Memory B cell (primary cell): ENCODE data around the gene ERCC6L.
A peak's percentile ranks its signal among the peaks of the same experiment; 100 is the strongest.
"Not testable (repeated sequence)": the region's sequence is repeated elsewhere in the genome, so short reads cannot be mapped to it uniquely, and the experiment has no call there.

Experiments used
- ATAC-seq: fragments of 150-1000 bp; cut with Tn5 transposase; 2 replicates; pipeline ENCODE4 v1.10.0; 2021; ENCODE audit warnings: low read depth, mild to moderate bottlenecking, moderate library complexity
- DNase-seq, 2 donors: peaks; one replicate each; pipeline ENCODE4 v3.0.0; 2022; ENCODE audit warnings: low spot score in 2 of 2
- H3K27ac Mint-ChIP-seq: one replicate; pipeline ENCODE4 v1.8.0; 2022; ENCODE audit warnings: mild to moderate bottlenecking, moderate library complexity, mixed read lengths
- H3K27me3 Mint-ChIP-seq: one replicate; pipeline ENCODE4 v1.8.0; 2022; ENCODE audit warnings: mixed read lengths
- H3K36me3 Mint-ChIP-seq: one replicate; pipeline ENCODE4 v1.8.0; 2022; ENCODE audit warnings: mild to moderate bottlenecking, mixed read lengths
- H3K4me1 Mint-ChIP-seq: one replicate; pipeline ENCODE4 v1.8.0; 2022; ENCODE audit warnings: mixed read lengths
- H3K4me3 Mint-ChIP-seq: one replicate; pipeline ENCODE4 v1.8.0; 2022; ENCODE audit warnings: mild to moderate bottlenecking, moderate library complexity, mixed read lengths
- H3K9me3 Mint-ChIP-seq: one replicate; pipeline ENCODE4 v1.8.0; 2022; ENCODE audit warnings: mixed read lengths

The ERCC6L gene

DNA sequence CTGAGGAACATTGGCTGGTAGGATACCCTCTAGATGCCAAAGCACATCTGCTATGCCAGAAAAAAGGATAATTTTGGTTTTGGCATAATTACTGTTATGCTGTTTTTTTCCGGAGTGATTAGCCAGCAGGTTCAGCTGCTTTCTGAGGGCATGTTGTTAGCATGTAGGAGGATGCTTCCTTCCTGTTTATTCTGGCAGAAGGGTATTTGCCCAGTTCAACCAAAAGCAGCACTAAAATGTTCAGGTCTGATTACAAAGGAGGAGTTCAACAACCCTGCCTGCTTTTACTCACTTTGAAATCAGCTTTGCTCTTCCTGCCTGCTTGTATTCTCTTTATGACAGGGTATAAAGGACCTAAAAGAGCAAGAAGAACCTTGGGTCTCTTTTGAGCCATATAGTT is 21.9 kb downstream of the ERCC6L start:
- no peak overlapping the region for H3K27ac Mint-ChIP-seq
- no peak overlapping the region for H3K4me3 Mint-ChIP-seq
- ATAC-seq (no peak), DNase-seq (no peak)
- no peaks in the 10 kb centered on the region for H3K4me1 Mint-ChIP-seq
- peaks cover 8% of the 10 kb centered on the region for H3K36me3 Mint-ChIP-seq
- no peaks in the 10 kb centered on the region for H3K9me3 Mint-ChIP-seq
- H3K27me3 Mint-ChIP-seq = no peaks in the 10 kb centered on the region

DNA sequence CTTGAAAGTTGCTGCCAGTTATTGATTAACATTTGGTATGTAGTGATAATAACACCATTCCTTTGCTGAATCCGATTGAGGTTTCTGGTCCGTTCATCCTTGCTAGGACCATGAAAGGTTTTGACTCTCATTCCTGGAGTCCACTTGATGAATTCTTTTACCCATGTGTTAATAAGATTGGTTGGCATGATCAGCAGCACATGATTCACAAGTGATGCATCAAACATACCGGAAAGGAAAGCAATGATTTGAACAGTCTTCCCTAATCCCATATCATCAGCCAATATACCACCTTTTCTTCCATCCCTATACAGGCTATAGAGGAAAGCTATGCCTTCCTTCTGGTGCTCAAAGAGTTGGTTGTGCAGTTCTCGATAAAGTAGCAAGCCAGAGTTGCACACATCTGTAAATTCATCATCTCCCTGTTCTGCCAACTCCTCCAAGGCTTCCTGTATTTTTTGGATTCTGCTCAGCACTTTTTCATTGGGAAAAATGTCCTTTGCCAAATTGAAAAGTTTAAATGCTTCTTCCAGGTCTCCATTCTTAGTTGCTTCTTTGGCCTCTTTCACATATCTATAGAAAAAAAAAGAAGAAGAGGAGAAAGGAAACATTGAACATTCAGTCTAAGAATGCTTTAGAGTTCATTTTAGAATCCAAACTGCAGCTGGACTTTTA is 30.6 kb downstream of the ERCC6L start:
- H3K9me3 Mint-ChIP-seq = no peaks in the 10 kb centered on the region
- H3K36me3 Mint-ChIP-seq = peaks cover 9% of the 10 kb centered on the region
- no peak for DNase-seq
- H3K27ac Mint-ChIP-seq = no peak overlapping the region
- no peaks in the 10 kb centered on the region for H3K27me3 Mint-ChIP-seq
- no peak for ATAC-seq
- no peak overlapping the region for H3K4me3 Mint-ChIP-seq
- H3K4me1 Mint-ChIP-seq = no peaks in the 10 kb centered on the region

DNA sequence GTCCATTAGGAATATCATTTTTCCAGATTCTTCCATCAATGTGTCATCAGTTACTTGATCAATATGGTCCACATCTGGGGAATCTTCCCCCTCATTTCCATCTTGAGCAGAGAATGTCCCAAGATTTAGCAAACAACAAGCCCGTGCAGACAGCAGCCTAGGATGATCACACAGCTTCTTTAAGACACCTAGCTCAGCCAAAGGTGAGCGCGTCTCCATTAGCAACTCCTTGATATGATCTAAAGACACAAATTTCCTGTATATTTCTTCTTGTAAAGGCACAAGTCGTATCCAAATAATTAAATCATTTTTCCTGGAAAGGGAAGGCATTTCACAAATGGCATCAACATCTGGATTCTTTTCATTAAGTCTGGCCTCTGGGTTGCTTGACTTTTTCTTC is 31.5 kb downstream of the ERCC6L start:
- no peak overlapping the region for H3K4me3 Mint-ChIP-seq
- no peak for ATAC-seq
- no peak for DNase-seq
- no peaks in the 10 kb centered on the region for H3K9me3 Mint-ChIP-seq
- H3K27ac Mint-ChIP-seq = no peak overlapping the region
- H3K4me1 Mint-ChIP-seq = no peaks in the 10 kb centered on the region
- peaks cover 9% of the 10 kb centered on the region for H3K36me3 Mint-ChIP-seq
- no peaks in the 10 kb centered on the region for H3K27me3 Mint-ChIP-seq

DNA sequence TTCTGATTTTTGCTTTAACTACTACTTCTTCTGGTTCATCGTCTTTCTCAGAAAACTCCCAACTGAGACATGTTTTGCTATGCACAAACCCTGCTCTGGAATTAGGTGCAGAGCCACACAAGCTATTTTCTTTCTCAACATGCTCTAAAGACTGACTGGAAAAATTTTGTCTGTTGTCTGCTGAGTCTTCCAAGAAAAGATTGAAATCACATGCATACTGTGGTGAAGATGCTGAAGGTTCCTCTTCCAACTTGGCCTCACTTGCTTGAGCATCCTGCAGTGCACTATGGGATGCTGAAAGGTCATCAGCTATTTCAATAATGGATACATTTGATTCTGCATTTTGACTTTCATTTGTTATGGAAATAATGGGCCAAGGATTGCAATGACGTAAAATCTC is 33.1 kb downstream of the ERCC6L start:
- no peak overlapping the region for H3K4me3 Mint-ChIP-seq
- ATAC-seq = no peak
- no peaks in the 10 kb centered on the region for H3K9me3 Mint-ChIP-seq
- no peak for DNase-seq
- no peaks in the 10 kb centered on the region for H3K27me3 Mint-ChIP-seq
- H3K27ac Mint-ChIP-seq = no peak overlapping the region
- peaks cover 9% of the 10 kb centered on the region for H3K36me3 Mint-ChIP-seq
- no peaks in the 10 kb centered on the region for H3K4me1 Mint-ChIP-seq

DNA sequence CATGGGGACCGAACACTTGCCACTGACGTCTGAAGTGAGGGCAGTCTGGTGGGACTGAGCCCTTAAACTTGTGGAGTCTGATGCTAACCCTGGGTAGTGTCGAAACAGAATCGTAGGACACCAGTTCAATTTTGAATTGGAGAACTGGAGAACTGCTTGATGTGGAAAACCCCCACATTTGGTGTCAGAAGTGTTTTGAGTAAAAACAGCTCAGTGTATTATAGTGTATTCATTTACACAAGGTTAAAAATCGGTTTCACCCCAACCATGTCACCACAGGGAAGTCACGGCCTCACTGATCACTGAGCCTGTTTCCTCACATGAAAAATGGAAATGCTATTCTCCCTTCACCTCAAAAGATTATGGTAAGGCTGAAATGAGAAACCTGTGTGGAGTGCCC is 35.4 kb downstream of the ERCC6L start:
- ATAC-seq = no peak
- H3K27ac Mint-ChIP-seq = no peak overlapping the region

DNA sequence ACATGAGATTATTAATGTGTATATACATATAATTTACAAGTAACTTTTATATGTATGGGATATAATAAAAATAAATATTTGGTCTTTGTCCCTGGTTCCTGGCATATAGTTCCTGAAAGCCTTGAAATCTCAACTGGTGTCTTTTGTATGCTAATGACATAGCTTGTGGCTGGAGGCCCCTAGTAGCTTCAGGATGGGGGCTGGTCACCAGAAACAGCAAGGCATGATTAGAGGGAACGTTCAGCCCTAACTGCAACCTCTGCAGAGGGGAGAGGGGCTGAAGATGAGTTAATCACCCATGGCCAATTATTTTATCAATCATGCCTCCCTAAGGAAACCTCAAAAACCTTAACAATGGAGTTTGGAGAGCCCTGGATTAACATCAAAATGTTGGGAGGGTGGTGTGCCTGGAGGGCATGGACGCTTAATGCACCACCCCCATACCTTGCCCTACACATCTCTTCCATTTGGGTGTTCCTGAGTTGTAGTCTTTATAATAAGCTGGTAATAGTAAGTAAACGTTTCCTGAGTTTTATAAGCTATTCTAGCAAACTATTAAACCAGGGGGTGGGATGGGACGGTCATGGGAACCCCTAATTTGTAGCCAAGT is 35.9 kb downstream of the ERCC6L start:
- Mint-ChIP-seq H3K27me3 (no peaks in the 10 kb centered on the region), H3K4me1 (no peaks in the 10 kb centered on the region), H3K9me3 (no peaks in the 10 kb centered on the region), H3K4me3 (no peak overlapping the region), H3K27ac (no peak overlapping the region), H3K36me3 (peaks cover 8% of the 10 kb centered on the region)
- ATAC-seq = no peak
- DNase-seq = no peak

More for the DNA sequence above, 35.4 kb downstream of the ERCC6L start:
- Mint-ChIP-seq H3K4me3 (no peak overlapping the region), H3K36me3 (peaks cover 8% of the 10 kb centered on the region), H3K27me3 (no peaks in the 10 kb centered on the region), H3K9me3 (no peaks in the 10 kb centered on the region), H3K4me1 (no peaks in the 10 kb centered on the region)
- DNase-seq = no peak

DNA sequence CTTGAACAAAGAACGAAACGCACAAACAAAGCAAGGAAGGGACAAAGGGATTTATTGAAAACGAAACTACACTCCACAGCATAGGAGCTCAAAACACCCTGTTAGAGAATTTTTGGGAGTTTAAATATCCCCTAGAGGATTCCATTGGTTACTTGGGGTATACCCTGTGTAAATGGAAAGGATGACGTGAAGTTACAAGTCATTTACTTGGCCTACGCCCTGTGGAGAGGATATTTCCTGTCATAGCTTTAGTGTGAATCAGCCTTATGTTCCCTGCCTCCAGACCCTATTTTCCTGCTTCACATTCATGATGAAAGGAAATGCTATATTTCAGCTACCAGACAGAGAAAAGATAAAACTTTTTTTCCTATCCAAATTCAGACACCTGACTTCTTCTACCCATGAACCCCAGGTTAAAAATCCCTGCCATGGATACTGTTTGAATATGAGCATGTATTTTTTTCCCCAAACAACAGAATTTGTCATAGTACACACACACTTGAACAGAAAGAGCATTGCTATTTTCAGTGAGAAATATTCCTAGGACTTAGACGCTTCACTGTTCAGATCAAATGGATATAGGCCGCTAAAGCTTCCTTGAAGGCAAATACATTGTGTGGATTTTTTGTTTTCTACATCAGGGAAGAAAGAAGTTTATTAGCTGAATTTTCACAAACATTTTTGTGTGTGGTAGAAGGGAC is 36.8 kb downstream of the ERCC6L start:
- DNase-seq (no peak), ATAC-seq (no peak)
- Mint-ChIP-seq H3K27ac (no peak overlapping the region), H3K4me3 (no peak overlapping the region), H3K4me1 (no peaks in the 10 kb centered on the region), H3K27me3 (no peaks in the 10 kb centered on the region), H3K9me3 (no peaks in the 10 kb centered on the region), H3K36me3 (peaks cover 8% of the 10 kb centered on the region)

DNA sequence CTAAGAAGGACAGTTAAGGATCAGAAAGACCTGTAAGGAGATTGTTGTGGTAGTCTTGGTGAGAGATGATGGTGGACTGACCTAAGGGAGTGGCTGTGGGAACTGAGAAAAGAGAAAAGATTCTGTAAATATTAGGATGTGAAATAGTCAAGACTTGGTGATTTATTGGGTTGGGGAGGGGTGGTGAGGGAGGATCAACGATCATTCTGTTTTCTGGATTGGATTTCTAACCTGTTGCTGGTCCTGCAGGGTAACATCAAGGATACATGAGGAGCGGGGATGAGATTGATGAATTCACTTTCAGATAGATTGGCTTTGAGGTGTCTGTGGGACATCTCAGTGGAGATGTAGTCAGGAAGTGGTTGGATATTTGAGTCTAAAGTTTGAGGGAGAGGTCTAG is 55.9 kb downstream of the ERCC6L start:
- Mint-ChIP-seq H3K9me3 (no peaks in the 10 kb centered on the region), H3K27me3 (no peaks in the 10 kb centered on the region), H3K4me1 (peaks cover 2% of the 10 kb centered on the region), H3K36me3 (peaks cover 4% of the 10 kb centered on the region), H3K27ac (no peak overlapping the region), H3K4me3 (no peak overlapping the region)
- DNase-seq (no peak), ATAC-seq (no peak)

DNA sequence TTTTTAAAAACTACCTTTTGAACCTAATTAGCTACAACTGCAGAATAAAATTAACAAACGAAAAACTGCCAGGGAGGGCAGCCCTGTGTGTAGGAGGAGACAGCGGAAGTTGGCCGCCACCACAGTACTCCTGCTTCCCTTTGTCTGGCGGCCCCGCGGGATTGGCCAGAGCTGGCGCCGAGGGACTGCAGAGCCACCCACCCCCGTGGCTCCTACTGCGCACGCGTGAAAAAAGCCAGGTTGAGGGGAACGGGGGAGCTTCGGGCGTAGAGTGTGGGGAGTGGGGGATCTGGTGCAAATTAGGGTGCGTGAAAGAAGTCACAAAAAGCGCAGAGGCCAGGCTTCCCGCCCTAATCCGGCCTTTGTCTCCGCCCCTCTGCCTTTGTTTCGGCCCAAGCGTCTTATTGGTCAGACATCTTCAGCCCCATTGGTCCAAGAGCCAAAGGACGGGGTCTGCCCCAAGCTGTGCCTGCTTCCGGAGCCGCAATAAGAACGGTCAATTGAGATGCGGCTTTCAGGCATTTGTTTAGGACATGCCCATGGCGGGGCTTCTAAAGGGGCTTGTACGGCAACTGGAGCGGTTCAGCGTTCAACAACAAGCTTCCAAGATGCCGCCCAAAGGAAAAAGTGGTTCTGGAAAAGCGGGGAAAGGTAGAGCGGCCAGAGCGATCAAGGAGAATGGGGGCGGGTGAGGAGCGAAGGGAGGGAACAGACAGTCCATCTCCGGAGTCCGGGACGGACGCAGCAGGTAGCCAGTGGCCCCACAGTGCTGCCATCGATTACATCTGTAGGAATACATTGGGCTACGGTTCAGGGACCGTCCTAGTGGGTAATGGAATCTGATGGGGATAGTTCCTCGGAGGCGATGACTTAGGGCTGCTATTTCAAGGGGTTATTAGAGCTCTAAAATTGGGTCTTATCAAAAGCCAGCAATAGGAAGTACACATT is 57.4 kb downstream of the ERCC6L start, which contains the start of gene PIN4:
Gene PIN4 (plus strand): TSS at position 580 of the 948 bp plus-strand sequence. CDS start 29 bp downstream, at position 609.
- no peak within 1 kb of the TSS for H3K27ac Mint-ChIP-seq

DNA sequence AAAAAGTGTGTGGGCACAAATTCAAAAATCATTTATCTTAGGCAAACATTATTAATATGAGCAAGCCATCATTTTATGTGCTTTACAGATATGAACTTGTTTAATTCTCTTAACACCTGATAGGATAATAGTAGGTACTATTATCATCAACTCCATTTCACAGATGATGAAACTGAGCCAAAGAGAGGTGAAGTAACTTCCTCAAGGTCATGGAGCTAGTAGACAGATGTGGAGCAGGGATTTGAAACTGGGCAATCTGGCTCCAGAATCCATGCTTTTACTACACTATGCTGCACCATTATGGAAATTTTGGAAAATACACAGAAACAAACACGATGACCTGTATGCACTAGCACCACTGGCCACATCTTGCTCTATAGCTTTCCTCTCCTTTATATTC is 58.3 kb downstream of the ERCC6L start:
- peak overlapping the region; percentile 17 for H3K4me3 Mint-ChIP-seq
- H3K9me3 Mint-ChIP-seq = no peaks in the 10 kb centered on the region
- no peak overlapping the region for H3K27ac Mint-ChIP-seq
- peaks cover 2% of the 10 kb centered on the region for H3K4me1 Mint-ChIP-seq
- H3K36me3 Mint-ChIP-seq = no peaks in the 10 kb centered on the region
- no peaks in the 10 kb centered on the region for H3K27me3 Mint-ChIP-seq
- DNase-seq (no peak), ATAC-seq (no peak)

More for the DNA sequence above, 57.4 kb downstream of the ERCC6L start, which contains the start of gene PIN4:
- peak; percentile 91 for ATAC-seq
- no peaks in the 10 kb centered on the region for H3K36me3 Mint-ChIP-seq
- DNase-seq = peak; percentile 67 to 76
- H3K9me3 Mint-ChIP-seq = no peaks in the 10 kb centered on the region
- H3K27me3 Mint-ChIP-seq = no peaks in the 10 kb centered on the region
- no peak within 1 kb of the TSS for H3K4me3 Mint-ChIP-seq
- H3K4me1 Mint-ChIP-seq = peaks cover 2% of the 10 kb centered on the region

DNA sequence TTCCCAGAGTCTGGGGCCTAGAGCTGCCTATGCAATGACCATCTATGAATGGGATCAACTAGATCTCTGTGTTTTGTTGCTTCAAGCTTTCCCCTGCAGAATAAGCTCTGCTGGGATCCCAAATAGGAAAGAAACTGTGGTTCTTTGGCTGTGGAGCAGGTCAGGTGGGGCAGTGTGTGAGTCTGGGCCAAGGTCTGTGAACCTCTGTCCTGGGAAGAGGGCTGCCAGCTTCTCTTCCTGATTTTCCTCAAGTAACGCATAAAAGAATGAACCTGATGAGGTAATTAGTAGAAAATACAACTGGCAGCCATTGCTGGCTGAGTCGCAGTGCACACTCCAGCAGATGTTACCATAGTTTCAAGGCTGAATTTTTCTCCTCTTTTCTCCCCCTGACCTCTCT is 61.8 kb downstream of the ERCC6L start:
- H3K27ac Mint-ChIP-seq = no peak overlapping the region

DNA sequence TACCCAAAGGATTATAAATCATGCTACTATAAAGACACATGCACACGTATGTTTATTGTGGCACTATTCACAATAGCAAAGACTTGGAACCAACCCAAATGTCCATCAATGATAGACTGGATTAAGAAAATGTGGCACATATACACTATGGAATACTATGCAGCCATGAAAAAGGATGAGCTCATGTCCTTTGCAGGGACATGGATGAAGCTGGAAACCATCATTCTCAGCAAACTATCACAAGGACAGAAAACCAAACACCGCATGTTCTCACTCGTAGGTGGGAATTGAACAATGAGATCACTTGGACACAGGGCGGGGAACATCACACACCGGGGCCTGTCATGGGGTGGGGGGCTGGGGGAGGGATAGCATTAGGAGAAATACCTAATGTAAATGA is 62.5 kb downstream of the ERCC6L start:
- not testable (repeated sequence) for H3K4me1 Mint-ChIP-seq, H3K9me3 Mint-ChIP-seq, DNase-seq, H3K27me3 Mint-ChIP-seq, H3K27ac Mint-ChIP-seq, H3K36me3 Mint-ChIP-seq, H3K4me3 Mint-ChIP-seq, ATAC-seq

More for the DNA sequence above, 61.8 kb downstream of the ERCC6L start:
- Mint-ChIP-seq H3K4me3 (no peak overlapping the region), H3K36me3 (no peaks in the 10 kb centered on the region), H3K9me3 (no peaks in the 10 kb centered on the region), H3K4me1 (no peaks in the 10 kb centered on the region), H3K27me3 (no peaks in the 10 kb centered on the region)
- no peak for DNase-seq
- ATAC-seq = no peak

DNA sequence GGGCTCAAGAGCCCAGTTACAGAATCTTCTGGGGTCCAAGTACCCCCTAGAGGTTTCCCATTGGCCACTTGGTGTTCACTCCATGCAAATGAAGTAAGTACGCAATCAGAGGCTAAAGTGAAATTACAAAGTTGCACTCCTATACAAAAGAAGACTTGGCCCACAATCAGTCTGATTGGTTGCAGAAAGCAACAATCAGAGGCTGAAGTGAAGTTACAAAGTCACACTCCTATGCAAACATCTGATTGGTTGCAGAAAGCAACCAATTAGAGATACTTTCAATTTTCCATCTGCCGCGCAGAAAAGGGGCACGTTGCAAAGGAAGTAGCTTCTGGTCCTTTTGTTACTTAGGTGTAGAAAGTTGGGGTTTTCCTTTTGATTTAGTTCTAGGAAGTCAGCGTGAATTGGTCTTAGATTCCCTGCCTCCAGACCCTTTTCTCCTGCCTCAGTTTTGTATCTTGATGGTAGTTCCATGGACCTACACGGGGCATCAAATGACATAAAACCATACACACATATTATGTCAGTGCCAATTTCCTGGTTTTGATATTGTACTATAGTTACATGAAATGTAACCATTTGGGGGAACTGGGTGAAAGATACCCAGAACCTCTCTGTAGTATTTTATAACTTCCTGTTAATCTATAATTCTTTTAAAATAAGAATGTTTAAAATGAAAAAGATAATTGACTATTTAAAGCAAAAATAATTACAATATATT is 69.7 kb downstream of the ERCC6L start:
- H3K4me1 Mint-ChIP-seq = no peaks in the 10 kb centered on the region
- no peak overlapping the region for H3K27ac Mint-ChIP-seq
- DNase-seq = no peak
- peak overlapping the region; percentile 41 for H3K4me3 Mint-ChIP-seq
- ATAC-seq = peak; percentile 39
- H3K27me3 Mint-ChIP-seq = no peaks in the 10 kb centered on the region
- no peaks in the 10 kb centered on the region for H3K9me3 Mint-ChIP-seq
- no peaks in the 10 kb centered on the region for H3K36me3 Mint-ChIP-seq
